Suprapubic skin (tissue), 4 donors: ENCODE measurements around the gene CUBN. TPM values are rescaled to one million over a fixed set of nuclear protein-coding genes. Genes with fewer than 3 reads are reported as not detected.
A peak's percentile ranks its signal among the peaks of the same experiment; 100 is the strongest.

Source experiments
- DNase-seq, 2 donors: peaks; one replicate each; pipeline ENCODE4 v3.0.0-alpha.2; 2019; ENCODE audit warnings: low spot score in 2 of 2
- H3K27ac ChIP-seq: fragments of 200-600 bp; sonication (generic); one replicate; pipeline ENCODE4 v1.5.1; 2019
- H3K27me3 ChIP-seq: fragments of 200-600 bp; sonication (generic); one replicate; pipeline ENCODE4 v1.5.1; 2019
- H3K36me3 ChIP-seq: fragments of 200-600 bp; sonication (generic); one replicate; pipeline ENCODE4 v1.5.1; 2019
- H3K4me1 ChIP-seq: fragments of 200-600 bp; sonication (generic); one replicate; pipeline ENCODE4 v1.5.1; 2019
- H3K4me3 ChIP-seq: fragments of 200-600 bp; sonication (generic); one replicate; pipeline ENCODE4 v1.5.1; 2019; ENCODE audit warnings: mild to moderate bottlenecking
- H3K9me3 ChIP-seq: fragments of 200-600 bp; sonication (generic); one replicate; pipeline ENCODE4 v1.5.1; 2019
- EP300 ChIP-seq: sonication (generic); formaldehyde crosslinking; IDR thresholded peaks from one replicate; pipeline ENCODE4 v1.6.1; 2017; ENCODE audit warnings: antibody characterized with exemption
- POLR2A ChIP-seq, 2 donors: fragments of 450-650 bp; IDR thresholded peaks; one replicate each; pipeline ENCODE4 v1.6.1; 2017; ENCODE audit warnings: antibody characterized with exemption in 2 of 2, mild to moderate bottlenecking in 2 of 2, moderate library complexity in 2 of 2
- POLR2AphosphoS5 ChIP-seq, 3 donors: sonication (generic); formaldehyde crosslinking; IDR thresholded peaks; one replicate each; pipeline ENCODE4 v1.6.1; 2017; ENCODE audit warnings: antibody characterized with exemption in 3 of 3
- WGBS: methylation state at CpG from one replicate; pipeline ENCODE4 v1.1.5; 2018; 5-methylcytosine and 5-hydroxymethylcytosine counted together
- total RNA-seq, 4 donors: library from RNA; depleted of rRNA; stranded (reverse); fragments of >200 nt; gene quantifications; one replicate each; pipeline ENCODE4 v1.1.0, GENCODE V29; 2016
- TF ChIP-seq, protein P1 (sequence below), 2 donors: fragments of 200-600 bp in 1 of 2; fragments of 450-650 bp in 1 of 2; sonication (generic) in 1 of 2; IDR thresholded peaks; one replicate each; pipeline ENCODE4 v1.5.1; 2016 to 2019; ENCODE audit warnings: antibody characterized with exemption in 2 of 2, mild to moderate bottlenecking in 1 of 2, moderate library complexity in 1 of 2

CUBN gene
- total RNA-seq, 4 donors from 2014 or later: 1.1 to 8.4 (median 1.2) TPM

DNA sequence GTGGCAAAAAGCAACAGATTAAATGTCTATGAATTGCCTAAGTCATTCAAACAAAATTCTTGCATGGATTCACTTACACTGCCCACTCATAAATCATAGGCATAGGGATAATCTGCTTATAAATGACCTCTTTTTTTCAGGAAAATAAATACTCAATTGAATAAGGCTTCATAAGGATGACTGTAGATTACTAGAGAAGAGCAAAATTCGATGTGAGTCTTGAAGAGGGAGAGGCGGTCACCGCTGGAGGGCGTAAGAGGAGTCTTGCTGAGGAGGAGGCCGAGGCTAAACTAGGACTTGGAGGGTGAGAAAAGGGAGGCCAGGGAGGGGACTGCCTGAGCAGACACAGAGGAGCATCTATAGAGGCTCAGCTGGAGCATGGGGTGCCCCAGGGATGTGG, 177.0 kb downstream of the CUBN start:
- no peaks in the 10 kb centered on the region for H3K9me3 ChIP-seq
- H3K27me3 ChIP-seq: no peaks in the 10 kb centered on the region
- peaks cover 14% of the 10 kb centered on the region for H3K4me1 ChIP-seq
- 84% methylated on average over 5 of the region's 5 CpGs for WGBS
- no peak overlapping the region for H3K4me3 ChIP-seq
- no peak for DNase-seq
- no peak for TF ChIP-seq POLR2A (IDR thresholded peaks at IDR 0.05)
- TF ChIP-seq, protein P1, sequence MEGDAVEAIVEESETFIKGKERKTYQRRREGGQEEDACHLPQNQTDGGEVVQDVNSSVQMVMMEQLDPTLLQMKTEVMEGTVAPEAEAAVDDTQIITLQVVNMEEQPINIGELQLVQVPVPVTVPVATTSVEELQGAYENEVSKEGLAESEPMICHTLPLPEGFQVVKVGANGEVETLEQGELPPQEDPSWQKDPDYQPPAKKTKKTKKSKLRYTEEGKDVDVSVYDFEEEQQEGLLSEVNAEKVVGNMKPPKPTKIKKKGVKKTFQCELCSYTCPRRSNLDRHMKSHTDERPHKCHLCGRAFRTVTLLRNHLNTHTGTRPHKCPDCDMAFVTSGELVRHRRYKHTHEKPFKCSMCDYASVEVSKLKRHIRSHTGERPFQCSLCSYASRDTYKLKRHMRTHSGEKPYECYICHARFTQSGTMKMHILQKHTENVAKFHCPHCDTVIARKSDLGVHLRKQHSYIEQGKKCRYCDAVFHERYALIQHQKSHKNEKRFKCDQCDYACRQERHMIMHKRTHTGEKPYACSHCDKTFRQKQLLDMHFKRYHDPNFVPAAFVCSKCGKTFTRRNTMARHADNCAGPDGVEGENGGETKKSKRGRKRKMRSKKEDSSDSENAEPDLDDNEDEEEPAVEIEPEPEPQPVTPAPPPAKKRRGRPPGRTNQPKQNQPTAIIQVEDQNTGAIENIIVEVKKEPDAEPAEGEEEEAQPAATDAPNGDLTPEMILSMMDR (IDR thresholded peaks at IDR 0.05): no peak
- TF ChIP-seq POLR2AphosphoS5 (IDR thresholded peaks at IDR 0.05): no peak
- no peak for TF ChIP-seq EP300
- H3K36me3 ChIP-seq: no peaks in the 10 kb centered on the region
- no peak overlapping the region for H3K27ac ChIP-seq

DNA sequence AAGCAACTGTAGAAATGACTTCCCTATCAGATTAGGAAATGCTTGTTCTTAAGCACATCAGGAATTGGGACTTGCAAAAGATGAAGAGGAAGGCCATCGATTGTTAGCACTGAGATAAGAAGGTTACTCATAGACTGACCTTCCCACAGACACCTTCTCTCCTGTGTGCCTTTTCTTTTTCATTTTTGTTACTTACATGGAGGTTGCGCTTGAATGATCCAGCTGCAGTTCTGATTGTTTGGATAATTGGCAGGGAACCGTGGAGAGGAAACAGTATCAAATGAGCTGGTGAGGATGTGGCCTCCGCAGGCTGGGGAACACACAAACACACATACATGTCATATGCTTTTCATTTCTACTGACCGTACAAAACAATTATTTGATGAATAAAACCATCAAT, 177.5 kb downstream of the CUBN start:
- Histone ChIP-seq H3K27ac (no peak overlapping the region), H3K27me3 (no peaks in the 10 kb centered on the region), H3K9me3 (no peaks in the 10 kb centered on the region), H3K4me1 (peaks cover 14% of the 10 kb centered on the region), H3K4me3 (no peak overlapping the region), H3K36me3 (no peaks in the 10 kb centered on the region)
- 60% methylated on average over 5 of the region's 5 CpGs for WGBS
- no peak for TF ChIP-seq EP300
- TF ChIP-seq POLR2A (IDR thresholded peaks at IDR 0.05): no peak
- TF ChIP-seq, protein P1 (IDR thresholded peaks at IDR 0.05): no peak
- TF ChIP-seq POLR2AphosphoS5 (IDR thresholded peaks at IDR 0.05): no peak
- no peak for DNase-seq

DNA sequence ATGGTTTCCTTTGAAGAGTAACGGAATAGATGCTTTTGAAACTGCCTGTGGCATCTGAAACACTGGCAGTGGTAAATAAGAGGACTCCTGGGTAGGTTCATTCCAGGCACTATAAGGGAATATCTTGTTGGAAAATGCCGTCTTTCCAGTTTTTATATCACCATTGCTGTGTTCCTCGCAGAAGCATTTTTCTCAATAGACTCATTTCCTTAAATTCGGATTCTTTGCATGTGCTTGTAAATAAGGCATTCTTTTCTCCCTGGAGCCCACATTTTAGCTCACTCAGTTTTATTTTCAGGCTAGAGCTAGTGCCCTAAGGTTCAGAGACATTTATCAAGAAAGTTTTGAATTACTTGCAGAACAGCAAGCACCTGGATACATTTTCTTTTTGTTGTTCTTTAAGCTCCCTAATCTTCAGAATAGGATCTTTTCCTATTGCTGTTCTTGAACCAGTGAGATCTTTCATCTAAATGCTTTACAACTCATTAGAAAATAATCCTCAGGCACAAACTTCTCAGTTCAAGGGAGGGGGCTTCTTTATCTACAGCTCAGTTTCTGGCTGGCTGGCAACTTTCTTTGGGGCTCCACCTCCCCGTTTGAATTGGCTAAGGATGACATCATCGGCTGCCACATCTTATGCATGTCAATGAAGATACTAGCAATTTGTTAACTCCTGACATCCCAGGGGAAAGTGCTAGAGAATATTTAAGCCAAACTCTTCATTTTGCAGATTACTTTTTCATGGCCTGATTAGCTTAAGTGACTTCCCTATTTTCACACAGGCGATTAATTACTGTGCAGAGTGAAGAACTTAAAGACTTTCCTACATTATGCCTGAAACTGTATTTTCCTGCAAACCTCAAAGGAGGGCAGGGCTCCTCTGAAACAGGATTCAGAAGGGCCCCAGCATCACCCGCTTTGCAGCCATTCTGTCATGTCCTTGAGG, 178.7 kb downstream of the CUBN start:
- Histone ChIP-seq H3K9me3 (no peaks in the 10 kb centered on the region), H3K27me3 (no peaks in the 10 kb centered on the region), H3K36me3 (no peaks in the 10 kb centered on the region), H3K4me3 (no peak overlapping the region), H3K4me1 (peaks cover 14% of the 10 kb centered on the region), H3K27ac (peak overlapping the region; percentile 20)
- TF ChIP-seq EP300: no peak
- TF ChIP-seq, protein P1 (IDR thresholded peaks at IDR 0.05): no peak
- TF ChIP-seq POLR2AphosphoS5 (IDR thresholded peaks at IDR 0.05): no peak
- no peak for TF ChIP-seq POLR2A (IDR thresholded peaks at IDR 0.05)
- WGBS: 35% methylated on average over 8 of the region's 8 CpGs
- no peak for DNase-seq

DNA sequence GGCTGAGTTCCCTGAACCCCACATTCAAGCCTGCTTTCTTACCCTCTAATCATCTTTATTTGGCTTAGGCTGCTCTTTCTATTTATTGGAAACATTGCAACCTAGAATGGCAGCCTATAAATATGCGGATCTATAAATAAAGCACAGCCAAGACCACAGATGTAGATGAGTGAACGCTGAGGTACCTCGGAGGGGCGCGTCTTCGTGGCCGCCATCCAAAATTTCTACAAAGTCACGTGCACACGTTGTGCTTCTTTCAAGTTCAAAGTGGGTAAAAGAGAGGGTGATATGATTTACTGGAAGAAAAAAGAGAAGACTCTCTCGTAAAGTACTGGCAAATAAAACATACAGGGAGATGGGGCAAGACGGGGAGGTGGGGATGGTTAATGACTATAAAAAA, 179.8 kb downstream of the CUBN start:
- no peak for DNase-seq
- Histone ChIP-seq H3K27ac (no peak overlapping the region), H3K36me3 (no peaks in the 10 kb centered on the region), H3K4me3 (no peak overlapping the region), H3K9me3 (no peaks in the 10 kb centered on the region), H3K4me1 (peaks cover 21% of the 10 kb centered on the region), H3K27me3 (no peaks in the 10 kb centered on the region)
- 33% methylated on average over 11 of the region's 11 CpGs for WGBS
- TF ChIP-seq EP300: no peak

DNA sequence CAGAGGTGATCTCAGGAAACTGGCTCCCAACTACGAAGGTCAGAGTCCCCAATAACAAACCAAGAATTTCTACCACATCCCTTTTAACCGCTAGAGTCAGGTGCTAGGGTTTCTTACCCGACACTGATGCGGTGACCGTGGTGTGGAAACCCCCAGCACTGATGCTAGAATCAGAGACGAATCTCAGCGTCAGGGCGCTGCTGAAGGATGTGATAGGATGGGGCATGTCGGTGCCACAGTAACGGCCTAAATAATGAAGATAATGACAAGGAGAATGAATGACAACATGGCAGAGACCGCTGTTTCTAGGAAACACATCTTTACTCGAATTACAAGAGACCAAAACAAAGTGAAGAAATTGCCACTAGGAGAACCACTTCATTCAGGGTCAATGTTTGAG, 181.2 kb downstream of the CUBN start:
- WGBS: 92% methylated on average over 12 of the region's 12 CpGs
- TF ChIP-seq, protein P1 (IDR thresholded peaks at IDR 0.05): no peak
- no peak for TF ChIP-seq POLR2A (IDR thresholded peaks at IDR 0.05)
- no peak for TF ChIP-seq POLR2AphosphoS5 (IDR thresholded peaks at IDR 0.05)
- no peak for TF ChIP-seq EP300
- no peaks in the 10 kb centered on the region for H3K27me3 ChIP-seq

More for the DNA sequence above, 181.2 kb downstream of the CUBN start:
- no peaks in the 10 kb centered on the region for H3K9me3 ChIP-seq
- H3K4me3 ChIP-seq: no peak overlapping the region
- peaks cover 32% of the 10 kb centered on the region for H3K4me1 ChIP-seq
- no peaks in the 10 kb centered on the region for H3K36me3 ChIP-seq
- no peak for DNase-seq
- H3K27ac ChIP-seq: no peak overlapping the region
